PC-3 (cell line): ENCODE results near the gene TMEM178B. TPM values are rescaled to one million over a fixed set of nuclear protein-coding genes. Genes with fewer than 3 reads are reported as not detected.
A peak's percentile ranks its signal among the peaks of the same experiment; 100 is the strongest.

ENCODE experiments used
- ATAC-seq: fragments of 200-7000 bp; cut with Tn5 transposase; 2 replicates; pipeline ENCODE4 v1.9.1; 2020; ENCODE audit warnings: mild to moderate bottlenecking, moderate library complexity
- BruUV-seq: library from RNA; stranded (reverse); fragments of 400-500 nt; replicated peaks from 2 replicates; lab custom pipeline; 2021; lab: Mats Ljungman, UMichigan
- CTCF ChIA-PET: fragments of 300-600 bp; sonication (Branson Sonifier 250); formaldehyde crosslinking; loops from one replicate; lab custom pipeline; 2022; ENCODE audit warnings: antibody characterized with exemption; lab: Charles Lee
- POLR2A ChIA-PET: fragments of 300-600 bp; sonication (Branson Sonifier 250); formaldehyde crosslinking; loops from one replicate; lab custom pipeline; 2022; ENCODE audit warnings: antibody characterized with exemption; ENCODE audit not compliant: unreplicated experiment; lab: Charles Lee
- DNase-seq: peaks from one replicate; pipeline ENCODE4 v3.0.0-alpha.2; 2015
- H2AFZ ChIP-seq: fragments of 300-600 bp; sonication (generic); 2 replicates; pipeline ENCODE4 v1.6.0; 2016; ENCODE audit warnings: antibody characterized with exemption, low read length
- H3F3A ChIP-seq: fragments of 300-600 bp; sonication (generic); one replicate; pipeline ENCODE4 v1.6.0; 2017; ENCODE audit warnings: antibody characterized with exemption, low read length, control low read depth, mild to moderate bottlenecking; ENCODE audit not compliant: unreplicated experiment
- H3K27ac ChIP-seq: fragments of 300-600 bp; sonication (generic); 2 replicates; pipeline ENCODE4 v1.5.1; 2016; ENCODE audit warnings: mild to moderate bottlenecking, low read length
- H3K27me3 ChIP-seq: fragments of 300-600 bp; sonication (generic); 2 replicates; pipeline ENCODE4 v1.6.1; 2016; ENCODE audit warnings: low read length, mixed read lengths
- H3K36me3 ChIP-seq: fragments of 300-600 bp; sonication (generic); 2 replicates; pipeline ENCODE4 v1.6.1; 2016; ENCODE audit warnings: low read depth, mixed run types, low read length, mixed read lengths
- H3K4me1 ChIP-seq: fragments of 300-600 bp; sonication (generic); 2 replicates; pipeline ENCODE4 v1.5.1; 2016; ENCODE audit warnings: low read length; ENCODE audit not compliant: insufficient read depth
- H3K4me2 ChIP-seq: fragments of 300-600 bp; sonication (generic); 2 replicates; pipeline ENCODE4 v1.6.0; 2016; ENCODE audit warnings: low read length
- H3K4me3 ChIP-seq: fragments of 300-600 bp; sonication (generic); 2 replicates; pipeline ENCODE4 v1.5.1; 2016; ENCODE audit warnings: mild to moderate bottlenecking, low read length, mixed read lengths
- H3K79me2 ChIP-seq: fragments of 300-600 bp; sonication (generic); 2 replicates; pipeline ENCODE4 v1.6.1; 2017; ENCODE audit warnings: low read length, mixed read lengths
- H3K9ac ChIP-seq: fragments of 300-600 bp; sonication (generic); 2 replicates; pipeline ENCODE4 v1.6.0; 2016; ENCODE audit warnings: mild to moderate bottlenecking, low read length
- H3K9me2 ChIP-seq: fragments of 300-600 bp; sonication (generic); replicated peaks from 2 replicates; pipeline ENCODE4 v1.6.1; 2016; ENCODE audit warnings: mixed run types, low read length, mixed read lengths
- H3K9me3 ChIP-seq: fragments of 300-600 bp; sonication (generic); 2 replicates; pipeline ENCODE4 v1.6.1; 2016; ENCODE audit warnings: low read length, mixed read lengths
- H4K20me1 ChIP-seq: fragments of 300-600 bp; sonication (generic); 2 replicates; pipeline ENCODE4 v1.6.1; 2016; ENCODE audit warnings: low read length, mixed read lengths
- EZH2 ChIP-seq: fragments of 300-600 bp; sonication (generic); IDR thresholded peaks from one replicate; pipeline ENCODE4 v1.6.1; 2017; ENCODE audit warnings: antibody characterized with exemption, mild to moderate bottlenecking, low read length; ENCODE audit not compliant: unreplicated experiment
- EZH2phosphoT487 ChIP-seq: fragments of 300-600 bp; sonication (generic); IDR thresholded peaks from 2 replicates; pipeline ENCODE4 v1.6.1; 2018; ENCODE audit warnings: mild to moderate bottlenecking, antibody characterized with exemption, low read length, borderline replicate concordance
- intact Hi-C: fragments of 100-400 bp; cut with micrococcal nuclease; formaldehyde crosslinking; loops from 2 replicates; pipeline ENCODE4 v1.9.0; 2023
- total RNA-seq: library from RNA; depleted of rRNA; stranded (reverse); fragments of >200 nt; gene quantifications from 2 replicates; pipeline ENCODE4 v1.2.3, GENCODE V29; 2014
- TF ChIP-seq, protein P1 (sequence below): fragments of 300-600 bp; sonication (generic); conservative IDR thresholded peaks from 2 replicates; pipeline ENCODE4 v1.5.1; 2017; ENCODE audit warnings: antibody characterized with exemption, low read depth, mild to moderate bottlenecking, low read length

TMEM178B gene
- total RNA-seq, 1 experiment from 2014 or later, result 0.29 TPM

- H3K9me2 ChIP-seq, result no peaks in the 10 kb centered on the region
- BruUV-seq, result no TSS peak
- no peaks in the 10 kb centered on the region for H3K36me3 ChIP-seq
- no peaks in the 10 kb centered on the region for H4K20me1 ChIP-seq
- ChIA-PET CTCF (no interaction called here), POLR2A (no interaction called here)
- H3K4me2 ChIP-seq, result no peak overlapping the region
- intact Hi-C loops, result no loop called here
- no peaks in the 10 kb centered on the region for H3F3A ChIP-seq
- H3K79me2 ChIP-seq, result no peaks in the 10 kb centered on the region
- H3K4me3 ChIP-seq, result no peak overlapping the region
- no peaks in the 10 kb centered on the region for H3K4me1 ChIP-seq
- TF ChIP-seq EZH2, result no peak
- H2AFZ ChIP-seq, result no peak overlapping the region
- DNase-seq (no peak), ATAC-seq (no peak)
- H3K27me3 ChIP-seq, result peaks cover 20% of the 10 kb centered on the region
- H3K9me3 ChIP-seq, result no peaks in the 10 kb centered on the region
- no peak overlapping the region for H3K27ac ChIP-seq
- H3K9ac ChIP-seq, result no peak overlapping the region
Observed at GRCh38 chr7:141208539-141208938, 134.7 kb downstream of the TMEM178B start.

GRCh38 chr7:141209454-141209853, 135.6 kb downstream of the TMEM178B start:
- TF ChIP-seq EZH2 (no peak), EZH2phosphoT487 (no peak)
- TF ChIP-seq, protein P1, sequence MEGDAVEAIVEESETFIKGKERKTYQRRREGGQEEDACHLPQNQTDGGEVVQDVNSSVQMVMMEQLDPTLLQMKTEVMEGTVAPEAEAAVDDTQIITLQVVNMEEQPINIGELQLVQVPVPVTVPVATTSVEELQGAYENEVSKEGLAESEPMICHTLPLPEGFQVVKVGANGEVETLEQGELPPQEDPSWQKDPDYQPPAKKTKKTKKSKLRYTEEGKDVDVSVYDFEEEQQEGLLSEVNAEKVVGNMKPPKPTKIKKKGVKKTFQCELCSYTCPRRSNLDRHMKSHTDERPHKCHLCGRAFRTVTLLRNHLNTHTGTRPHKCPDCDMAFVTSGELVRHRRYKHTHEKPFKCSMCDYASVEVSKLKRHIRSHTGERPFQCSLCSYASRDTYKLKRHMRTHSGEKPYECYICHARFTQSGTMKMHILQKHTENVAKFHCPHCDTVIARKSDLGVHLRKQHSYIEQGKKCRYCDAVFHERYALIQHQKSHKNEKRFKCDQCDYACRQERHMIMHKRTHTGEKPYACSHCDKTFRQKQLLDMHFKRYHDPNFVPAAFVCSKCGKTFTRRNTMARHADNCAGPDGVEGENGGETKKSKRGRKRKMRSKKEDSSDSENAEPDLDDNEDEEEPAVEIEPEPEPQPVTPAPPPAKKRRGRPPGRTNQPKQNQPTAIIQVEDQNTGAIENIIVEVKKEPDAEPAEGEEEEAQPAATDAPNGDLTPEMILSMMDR, result no peak
- BruUV-seq, result no TSS peak
- H3K9me2 ChIP-seq, result no peaks in the 10 kb centered on the region
- no peak overlapping the region for H3K27ac ChIP-seq
- no peaks in the 10 kb centered on the region for H3K36me3 ChIP-seq
- no peak overlapping the region for H3K4me2 ChIP-seq
- peak; percentile 30 for DNase-seq
- no peak overlapping the region for H2AFZ ChIP-seq
- no peaks in the 10 kb centered on the region for H3K79me2 ChIP-seq
- H3K4me3 ChIP-seq, result no peak overlapping the region
- intact Hi-C loops, result no loop called here
- H3F3A ChIP-seq, result no peaks in the 10 kb centered on the region
- H3K27me3 ChIP-seq, result peaks cover 14% of the 10 kb centered on the region
- CTCF ChIA-PET, result no interaction called here
- H3K4me1 ChIP-seq, result no peaks in the 10 kb centered on the region
- ATAC-seq, result no peak
- no peaks in the 10 kb centered on the region for H3K9me3 ChIP-seq
- no peaks in the 10 kb centered on the region for H4K20me1 ChIP-seq
- POLR2A ChIA-PET, result no interaction called here
- H3K9ac ChIP-seq, result no peak overlapping the region

DNA sequence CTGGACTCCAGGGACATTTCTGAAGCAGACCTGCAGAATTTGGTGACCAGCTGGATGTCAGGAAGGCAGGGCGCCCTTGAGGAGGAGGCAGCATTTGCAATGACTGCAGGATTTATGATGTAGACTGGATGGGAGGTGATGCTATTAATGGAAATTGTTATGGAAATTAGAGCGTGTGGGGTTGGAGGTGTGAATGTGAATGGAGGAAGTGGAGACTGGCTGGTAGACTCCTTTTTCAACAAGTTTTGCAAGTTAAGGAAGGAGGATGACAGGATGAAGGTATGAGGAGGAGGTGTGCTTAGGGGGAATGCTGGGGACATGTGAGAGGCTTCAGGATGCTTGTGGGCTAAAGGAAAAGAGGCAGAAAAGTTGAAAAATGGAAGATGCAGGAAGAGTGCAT, 137.0 kb downstream of the TMEM178B start:
- H4K20me1 ChIP-seq, result no peaks in the 10 kb centered on the region
- TF ChIP-seq EZH2 (no peak), EZH2phosphoT487 (no peak)
- TF ChIP-seq, protein P1, result no peak
- DNase-seq, result no peak
- no peaks in the 10 kb centered on the region for H3K9me3 ChIP-seq
- ChIA-PET POLR2A (no interaction called here), CTCF (no interaction called here)
- no peaks in the 10 kb centered on the region for H3K36me3 ChIP-seq
- no peak overlapping the region for H3K9ac ChIP-seq
- no peak overlapping the region for H3K27ac ChIP-seq
- H3K79me2 ChIP-seq, result no peaks in the 10 kb centered on the region
- ATAC-seq, result no peak
- H3K4me2 ChIP-seq, result no peak overlapping the region
- H2AFZ ChIP-seq, result no peak overlapping the region
- no TSS peak for BruUV-seq
- 0 out of 2 replicates have a peak, but pooled peaks cover 8% of the 10 kb centered on the region for H3K27me3 ChIP-seq
- H3K4me3 ChIP-seq, result no peak overlapping the region
- no peaks in the 10 kb centered on the region for H3K9me2 ChIP-seq
- intact Hi-C loops, result no loop called here
- H3F3A ChIP-seq, result no peaks in the 10 kb centered on the region
- H3K4me1 ChIP-seq, result no peaks in the 10 kb centered on the region
